Heart left ventricle (tissue), 16 donors: ENCODE measurements around the gene TCF7L2. TPM values are rescaled to one million over a fixed set of nuclear protein-coding genes. Genes with fewer than 3 reads are reported as not detected.

Source experiments
- ATAC-seq, 4 donors: fragments of 200-7000 bp; cut with Tn5 transposase; one replicate each; pipeline ENCODE4 v1.9.1; 2020 to 2022; ENCODE audit warnings: moderate library complexity in 4 of 4, mild to moderate bottlenecking in 3 of 4, moderate number of reproducible peaks in 1 of 4
- DNase-seq, 5 donors: peaks; one replicate each; pipeline ENCODE4 v3.0.0-alpha.2; 2020
- H3K27ac ChIP-seq, 12 donors: fragments of 200-600 bp; sonication (generic) in 4 of 12; one replicate each; pipeline versions ENCODE4 v1.5.0 to v1.8.0; 2016 to 2022; ENCODE audit warnings: mild to moderate bottlenecking in 2 of 12
- H3K27me3 ChIP-seq, 9 donors: fragments of 200-600 bp; sonication (generic) in 2 of 9; one replicate each; pipeline versions ENCODE4 v1.5.1 to v1.8.0; 2016 to 2022; ENCODE audit warnings: mild to moderate bottlenecking in 3 of 9
- H3K36me3 ChIP-seq, 9 donors: fragments of 200-600 bp; sonication (generic) in 2 of 9; one replicate each; pipeline versions ENCODE4 v1.5.0 to v1.8.0; 2018 to 2022; ENCODE audit warnings: mild to moderate bottlenecking in 2 of 9
- H3K4me1 ChIP-seq, 12 donors: fragments of 200-600 bp; sonication (generic) in 4 of 12; one replicate each; pipeline versions ENCODE4 v1.5.0 to v1.8.0; 2016 to 2022; ENCODE audit warnings: mild to moderate bottlenecking in 3 of 12
- H3K4me3 ChIP-seq, 12 donors: fragments of 200-600 bp; sonication (generic) in 4 of 12; one replicate each; pipeline versions ENCODE4 v1.5.0 to v1.8.0; 2017 to 2022; ENCODE audit warnings: mild to moderate bottlenecking in 9 of 12, moderate library complexity in 4 of 12
- H3K9me3 ChIP-seq, 12 donors: fragments of 200-600 bp; sonication (generic) in 4 of 12; one replicate each; pipeline versions ENCODE4 v1.5.0 to v1.8.0; 2016 to 2022; ENCODE audit warnings: mild to moderate bottlenecking in 1 of 12
- CTCF ChIP-seq, 12 donors: fragments of 200-600 bp; sonication (generic) in 4 of 12; IDR thresholded peaks; one replicate each; pipeline versions ENCODE4 v1.5.0 to v1.8.0; 2018 to 2022; ENCODE audit warnings: antibody characterized with exemption in 12 of 12, mild to moderate bottlenecking in 5 of 12
- POLR2A ChIP-seq, 2 donors: fragments of 450-650 bp; IDR thresholded peaks; one replicate each; pipeline ENCODE4 v1.6.1; 2017; ENCODE audit warnings: antibody characterized with exemption in 2 of 2, mild to moderate bottlenecking in 2 of 2, moderate library complexity in 2 of 2
- WGBS, 4 donors: extraction: QIAGEN DNeasy Blood & Tissue Kit in 2 of 4; methylation state at CpG; one replicate each; pipeline versions ENCODE4 v1.1.5 to v1.1.7; 2013 to 2018; 5-methylcytosine and 5-hydroxymethylcytosine counted together
- intact Hi-C, 10 donors: fragments of 100-400 bp; cut with DNase I; formaldehyde crosslinking; loops; one replicate each; pipeline versions ENCODE4 v1.11.1 to v1.14.2; 2022
- polyA plus RNA-seq, 2 donors: library from polyadenylated mRNA; stranded (reverse); fragments of 200-250 nt; gene quantifications; one replicate each; pipeline ENCODE4 v1.2.3, GENCODE V29; 2013
- total RNA-seq, 9 donors: library from RNA; depleted of rRNA in 2 of 9; stranded (reverse); fragments of >200 nt in 2 of 9; fragmentation: NEBNext Ultra II Directional in 3 of 9; extraction: Animal tissue kit (Norgen Biotek cat#: 25700) in 3 of 9; gene quantifications; one replicate each; pipeline versions ENCODE4 v1.1.0 to v1.2.4, GENCODE V29; 2016 to 2023
- donor health status: ischemic (EF 13 %, LVEDD 7.1; RV severe dilation, severe dysfunction).
- donor health status: healthy with polysubstance abuse.
- donor health status: DM: no; HTN: yes; CAD: no.
- donor health status: DM: no; HTN: no; CAD: no.
- donor health status: ischemic (EF 25% LVEDD 6.9; RV normal size, moderate dysfunction).
- donor health status: ischemic (EF 25% LVEDD 5.7; RV mildly dilated, moderate dysfunction).
- donor health status: healthy.
- donor health status: DM: yes; HTN: yes; CAD: no.
- donor health status: ischemic (EF 35%, LVEDD 5.7; RV mildly dilated, moderate dysfunction).
- donor health status: nonischemic (EF 11% LVEDD 7.7; RV severe dilation, severe dysfunction).
- donor health status: DM: yes; HTN: yes; CAD: no.
- donor health status: PGD.
- donor health status: ischemic (EF 29% LVEDD 5.4; RV normal size, mild dysfunction).
- donor health status: nonischemic (EF 23%, LVEDD 6.1; RV moderate dilation, normal function).

Gene TCF7L2
- total and polyA plus RNA-seq, 11 donors: 4.3 to 17.5 (median 8.4) TPM

GRCh38 chr10:113177156-113177935 lies 227.3 kb downstream of the TCF7L2 start:
- no peaks in the 10 kb centered on the region for H3K27me3 ChIP-seq
- peaks cover 0 to 22% (median 1%) of the 10 kb centered on the region in 12 donors for H3K4me1 ChIP-seq
- peak; percentile 26 to 77 (median 58) for ATAC-seq
- DNase-seq: peak in 4 of 5 donors; percentile 42 to 59 (median 56)
- peak overlapping the region in 8 of 12 donors; percentile 8 to 78 (median 61) for H3K27ac ChIP-seq
- H3K4me3 ChIP-seq: no peak overlapping the region
- TF ChIP-seq POLR2A (IDR thresholded peaks at IDR 0.05): no peak
- TF ChIP-seq CTCF (IDR thresholded peaks at IDR 0.05): no peak
- H3K36me3 ChIP-seq: no peaks in the 10 kb centered on the region
- 58 to 73% (median 67%) methylated on average over 15 to 16 of the region's 16 CpGs for WGBS, 4 donors
- intact Hi-C loops: no loop called here
- H3K9me3 ChIP-seq: no peaks in the 10 kb centered on the region

GRCh38 chr10:113177936-113178335 lies 227.9 kb downstream of the TCF7L2 start:
- 89 to 95% (median 92%) methylated on average over 11 of the region's 11 CpGs for WGBS, 4 donors
- TF ChIP-seq CTCF (IDR thresholded peaks at IDR 0.05) (no peak), POLR2A (IDR thresholded peaks at IDR 0.05) (no peak)
- DNase-seq (no peak), ATAC-seq (no peak)
- intact Hi-C loops: no loop called here
- no peaks in the 10 kb centered on the region for H3K9me3 ChIP-seq
- H3K4me1 ChIP-seq: peaks cover 0 to 22% (median 1%) of the 10 kb centered on the region in 12 donors
- no peaks in the 10 kb centered on the region for H3K27me3 ChIP-seq
- H3K27ac ChIP-seq: peak overlapping the region in 8 of 12 donors; percentile 8 to 78 (median 36)
- H3K4me3 ChIP-seq: no peak overlapping the region
- H3K36me3 ChIP-seq: no peaks in the 10 kb centered on the region

- H3K27ac ChIP-seq: peak overlapping the region in 9 of 12 donors; percentile 2 to 78 (median 55)
- no peaks in the 10 kb centered on the region for H3K9me3 ChIP-seq
- H3K4me1 ChIP-seq: peaks cover 0 to 22% (median 1%) of the 10 kb centered on the region in 12 donors
- H3K27me3 ChIP-seq: no peaks in the 10 kb centered on the region
- 83 to 86% (median 84%) methylated on average over 3 of the region's 3 CpGs for WGBS, 4 donors
- no peaks in the 10 kb centered on the region for H3K36me3 ChIP-seq
- intact Hi-C loops: no loop called here
- DNase-seq (no peak), ATAC-seq (no peak)
- no peak for TF ChIP-seq CTCF (IDR thresholded peaks at IDR 0.05)
- no peak for TF ChIP-seq POLR2A (IDR thresholded peaks at IDR 0.05)
- no peak overlapping the region for H3K4me3 ChIP-seq
Observed at GRCh38 chr10:113178771-113179170, 228.7 kb downstream of the TCF7L2 start.

GRCh38 chr10:113179265-113179664 lies 229.2 kb downstream of the TCF7L2 start:
- Histone ChIP-seq H3K36me3 (no peaks in the 10 kb centered on the region), H3K27ac (peak overlapping the region in 9 of 12 donors; percentile 2 to 78 (median 55)), H3K9me3 (no peaks in the 10 kb centered on the region), H3K4me1 (peaks cover 0 to 22% (median 1%) of the 10 kb centered on the region in 12 donors), H3K4me3 (no peak overlapping the region), H3K27me3 (no peaks in the 10 kb centered on the region)
- 73 to 95% (median 81%) methylated on average over 6 of the region's 6 CpGs for WGBS, 4 donors
- TF ChIP-seq CTCF (IDR thresholded peaks at IDR 0.05) (no peak), POLR2A (IDR thresholded peaks at IDR 0.05) (no peak)
- intact Hi-C loops: no loop called here
- DNase-seq (peak; percentile 45 to 77 (median 74)), ATAC-seq (peak; percentile 24 to 85 (median 77))
